Measurements from ENCODE around the gene NMBR. TPM values are rescaled to one million over a fixed set of nuclear protein-coding genes. Genes with fewer than 3 reads are reported as not detected.

NMBR gene
- total RNA-seq, 4 donors from 2014 or later: not detected

DNA sequence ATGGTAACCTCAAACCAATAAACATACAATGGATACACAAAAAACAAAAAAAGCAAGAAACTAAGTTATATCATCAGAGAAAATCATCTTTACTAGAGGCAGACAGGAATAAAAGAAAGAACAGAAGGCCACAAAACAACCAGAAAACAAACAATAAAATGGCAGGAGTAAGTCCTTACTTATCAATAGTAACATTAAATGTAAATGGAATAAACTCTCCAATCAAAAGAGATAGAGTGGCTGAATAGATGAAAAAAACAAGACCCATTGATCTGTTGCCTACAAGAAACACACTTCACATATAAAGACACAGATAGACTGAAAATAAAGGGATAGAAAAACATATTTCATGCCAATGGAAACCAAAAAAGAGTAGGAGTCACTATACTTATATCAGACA, 95.5 kb downstream of the NMBR start:
- no peaks in the 10 kb centered on the region for H3K36me3 ChIP-seq
- H3K4me3 ChIP-seq: no peak overlapping the region
- H3K27me3 ChIP-seq: no peaks in the 10 kb centered on the region
- peaks cover 0 to 26% (median 0%) of the 10 kb centered on the region in 3 donors for H3K9me3 ChIP-seq
- H3K27ac ChIP-seq: no peak overlapping the region
- TF ChIP-seq EP300 (IDR thresholded peaks at IDR 0.05) (no peak), POLR2AphosphoS5 (IDR thresholded peaks at IDR 0.05) (no peak), POLR2A (IDR thresholded peaks at IDR 0.05) (no peak)
- TF ChIP-seq, protein P1, sequence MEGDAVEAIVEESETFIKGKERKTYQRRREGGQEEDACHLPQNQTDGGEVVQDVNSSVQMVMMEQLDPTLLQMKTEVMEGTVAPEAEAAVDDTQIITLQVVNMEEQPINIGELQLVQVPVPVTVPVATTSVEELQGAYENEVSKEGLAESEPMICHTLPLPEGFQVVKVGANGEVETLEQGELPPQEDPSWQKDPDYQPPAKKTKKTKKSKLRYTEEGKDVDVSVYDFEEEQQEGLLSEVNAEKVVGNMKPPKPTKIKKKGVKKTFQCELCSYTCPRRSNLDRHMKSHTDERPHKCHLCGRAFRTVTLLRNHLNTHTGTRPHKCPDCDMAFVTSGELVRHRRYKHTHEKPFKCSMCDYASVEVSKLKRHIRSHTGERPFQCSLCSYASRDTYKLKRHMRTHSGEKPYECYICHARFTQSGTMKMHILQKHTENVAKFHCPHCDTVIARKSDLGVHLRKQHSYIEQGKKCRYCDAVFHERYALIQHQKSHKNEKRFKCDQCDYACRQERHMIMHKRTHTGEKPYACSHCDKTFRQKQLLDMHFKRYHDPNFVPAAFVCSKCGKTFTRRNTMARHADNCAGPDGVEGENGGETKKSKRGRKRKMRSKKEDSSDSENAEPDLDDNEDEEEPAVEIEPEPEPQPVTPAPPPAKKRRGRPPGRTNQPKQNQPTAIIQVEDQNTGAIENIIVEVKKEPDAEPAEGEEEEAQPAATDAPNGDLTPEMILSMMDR (IDR thresholded peaks at IDR 0.05): no peak
- no peak for ATAC-seq
- H3K4me1 ChIP-seq: no peaks in the 10 kb centered on the region

DNA sequence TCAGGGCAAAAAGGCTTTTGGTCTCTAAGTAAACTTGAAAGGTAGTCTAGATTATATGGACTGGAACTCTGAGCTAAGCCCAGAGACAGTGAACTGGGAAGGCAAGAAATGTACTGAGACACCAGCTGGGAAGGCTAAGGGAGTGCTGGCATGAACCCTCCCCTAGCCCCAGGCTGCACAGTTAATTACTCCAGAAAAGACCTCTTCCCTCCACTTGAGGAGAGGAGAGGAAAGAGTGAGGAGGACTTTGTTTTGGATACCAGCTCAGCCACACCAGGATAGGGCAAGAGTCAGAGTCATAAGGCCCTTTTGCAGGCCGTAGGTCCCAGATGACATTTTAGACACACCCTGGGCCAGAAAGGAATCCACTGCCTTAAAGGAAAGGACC, 98.3 kb downstream of the NMBR start:
- H3K4me1 ChIP-seq: peaks cover 0 to 6% (median 0%) of the 10 kb centered on the region in 3 donors
- no CpG with 5 or more reads among the region's 1 CpG for WGBS, 2 donors (ENCODE audit: low coverage in 1 of 2)
- H3K27me3 ChIP-seq: no peaks in the 10 kb centered on the region
- H3K27ac ChIP-seq: no peak overlapping the region
- TF ChIP-seq POLR2A (IDR thresholded peaks at IDR 0.05): no peak
- TF ChIP-seq POLR2AphosphoS5 (IDR thresholded peaks at IDR 0.05): no peak
- TF ChIP-seq, protein P1 (IDR thresholded peaks at IDR 0.05): no peak
- TF ChIP-seq EP300 (IDR thresholded peaks at IDR 0.05): no peak
- peaks cover 0 to 26% (median 0%) of the 10 kb centered on the region in 3 donors for H3K9me3 ChIP-seq
- H3K36me3 ChIP-seq: no peaks in the 10 kb centered on the region
- no peak overlapping the region for H3K4me3 ChIP-seq
- ATAC-seq: no peak

DNA sequence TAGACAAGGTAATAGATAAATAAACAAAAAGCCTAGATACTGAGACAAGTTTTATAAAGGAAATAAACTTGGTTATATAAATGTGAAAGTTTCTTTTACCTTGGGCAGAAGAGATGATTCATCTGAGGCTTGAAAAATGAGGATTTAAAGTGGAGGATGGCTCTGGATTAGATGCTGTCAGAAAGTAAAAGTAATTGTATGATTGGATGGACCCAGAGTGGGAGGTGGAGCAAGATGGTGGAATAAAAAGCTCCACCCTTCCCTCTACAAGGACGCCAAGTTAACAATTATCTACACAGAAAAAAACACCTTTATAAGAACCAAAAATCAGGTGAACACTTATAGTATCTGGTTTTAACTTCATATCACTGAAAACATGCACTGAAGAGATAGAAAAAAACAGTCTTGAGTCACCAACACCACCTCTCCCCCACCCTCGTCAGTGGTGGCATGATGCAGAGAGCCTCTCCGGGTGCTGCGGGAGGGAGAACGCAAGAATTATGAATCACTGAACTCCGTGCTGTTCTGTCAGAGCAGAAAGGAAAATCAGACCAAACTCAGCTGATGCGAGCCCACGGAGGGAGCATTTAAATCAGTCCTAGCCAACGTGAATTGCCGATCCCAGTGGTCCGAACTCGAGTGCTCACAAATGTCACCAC, 98.9 kb downstream of the NMBR start:
- ATAC-seq: no peak
- Histone ChIP-seq H3K36me3 (no peaks in the 10 kb centered on the region), H3K4me1 (peaks cover 0 to 6% (median 0%) of the 10 kb centered on the region in 3 donors), H3K27me3 (no peaks in the 10 kb centered on the region), H3K4me3 (no peak overlapping the region), H3K27ac (no peak overlapping the region), H3K9me3 (peaks cover 0 to 26% (median 0%) of the 10 kb centered on the region in 3 donors)
- 88 to 94% methylated on average over 10 to 11 of the region's 12 CpGs for WGBS, 2 donors (ENCODE audit: low coverage in 1 of 2)
- TF ChIP-seq, protein P1 (IDR thresholded peaks at IDR 0.05): no peak
- TF ChIP-seq EP300 (IDR thresholded peaks at IDR 0.05): no peak
- TF ChIP-seq POLR2AphosphoS5 (IDR thresholded peaks at IDR 0.05): no peak
- no peak for TF ChIP-seq POLR2A (IDR thresholded peaks at IDR 0.05)

DNA sequence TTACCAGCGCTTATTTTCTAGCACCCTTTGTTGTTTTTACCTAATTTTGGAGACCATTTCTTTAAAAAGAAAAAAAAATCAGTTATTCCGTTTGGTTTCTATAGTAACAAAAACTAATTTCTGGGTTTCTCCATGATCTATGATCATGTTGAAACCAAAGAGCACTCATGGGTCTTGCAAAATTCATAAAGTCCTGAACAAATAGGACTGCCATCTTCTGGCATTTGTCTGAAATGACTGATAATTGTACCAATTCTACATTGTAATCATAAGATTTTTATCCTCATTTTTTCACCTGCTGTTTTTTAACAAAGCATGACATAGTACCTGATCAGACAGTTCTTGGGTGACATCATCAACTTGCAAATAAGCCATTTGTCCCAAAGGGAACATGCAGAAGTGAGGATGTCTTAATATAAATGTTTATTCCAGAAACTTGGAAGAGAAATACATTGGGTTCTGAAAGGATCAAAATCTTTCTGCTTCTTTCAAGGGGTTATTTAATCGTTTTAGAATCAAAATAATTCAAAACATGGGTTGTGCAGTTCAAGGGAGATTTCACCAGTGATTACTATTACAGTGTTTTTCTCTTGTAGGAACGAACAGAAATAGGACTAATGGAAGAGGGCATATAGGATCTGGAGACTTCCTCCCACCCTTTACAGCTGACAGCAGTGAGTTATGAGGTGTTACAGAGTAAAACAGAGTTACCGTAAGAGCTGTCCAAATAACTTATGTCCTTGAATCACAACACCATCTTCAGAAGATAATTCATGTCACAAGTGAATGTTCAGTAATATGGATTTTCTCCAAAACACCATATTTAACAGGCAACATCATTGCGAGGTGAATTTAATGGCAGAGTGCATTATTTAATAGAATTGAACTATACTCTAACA, 101.3 kb downstream of the NMBR start:
- Histone ChIP-seq H3K27ac (no peak overlapping the region), H3K9me3 (peaks cover 0 to 4% (median 0%) of the 10 kb centered on the region in 3 donors), H3K4me3 (no peak overlapping the region), H3K4me1 (peaks cover 0 to 6% (median 0%) of the 10 kb centered on the region in 3 donors), H3K27me3 (no peaks in the 10 kb centered on the region), H3K36me3 (no peaks in the 10 kb centered on the region)
- TF ChIP-seq POLR2A (IDR thresholded peaks at IDR 0.05) (no peak), POLR2AphosphoS5 (IDR thresholded peaks at IDR 0.05) (no peak), EP300 (IDR thresholded peaks at IDR 0.05) (no peak)
- TF ChIP-seq, protein P1 (IDR thresholded peaks at IDR 0.05): no peak
- no peak for ATAC-seq
- 26% methylated on average over 6 of the region's 6 CpGs for WGBS, 2 donors (ENCODE audit: low coverage in 1 of 2)
